Amniotic stem cell (primary cell): ENCODE measurements around the gene VAC14.
"Not testable (repeated sequence)": the region's sequence is repeated elsewhere in the genome, so short reads cannot be mapped to it uniquely, and the experiment has no call there.

Experiments used
- DNase-seq: peaks from one replicate; lab custom pipeline; 2025; lab: John Stamatoyannopoulos, UW

Gene VAC14

DNA sequence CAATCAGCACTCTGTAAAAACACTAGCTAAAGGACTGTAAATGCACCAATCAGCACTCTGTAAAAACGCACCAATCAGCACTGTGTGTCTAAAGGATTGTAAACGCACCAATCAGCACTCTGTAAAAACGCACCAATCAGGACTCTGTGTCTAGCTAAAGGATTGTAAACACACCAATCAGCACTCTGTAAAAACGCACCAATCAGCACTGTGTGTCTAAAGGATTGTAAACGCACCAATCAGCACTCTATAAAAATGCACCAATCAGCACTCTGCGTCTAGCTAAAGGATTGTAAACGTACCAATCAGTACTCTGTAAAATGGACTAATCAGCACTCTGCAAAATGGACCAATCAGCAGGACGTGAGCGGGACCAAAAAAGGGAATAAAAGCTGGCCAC is 58.0 kb downstream of the VAC14 start:
- DNase-seq: not testable (repeated sequence)

DNA sequence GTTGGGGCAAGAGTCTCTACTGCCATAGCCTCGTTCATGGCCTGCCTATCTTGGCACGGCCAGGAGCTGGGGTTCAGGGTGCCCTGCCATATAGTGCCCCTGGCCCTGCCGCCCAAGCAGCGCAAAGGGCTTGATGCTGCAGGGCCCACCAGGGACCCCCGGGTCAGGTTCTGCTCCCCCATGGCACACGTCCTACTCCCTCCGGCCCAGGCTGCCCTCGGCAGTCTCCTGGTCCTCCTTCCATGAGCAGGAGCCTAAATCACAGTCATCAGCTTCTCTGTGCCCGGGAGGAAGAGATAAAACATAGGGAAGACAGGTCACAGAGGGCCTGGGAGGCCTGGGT is 59.2 kb downstream of the VAC14 start:
- no peak for DNase-seq

DNA sequence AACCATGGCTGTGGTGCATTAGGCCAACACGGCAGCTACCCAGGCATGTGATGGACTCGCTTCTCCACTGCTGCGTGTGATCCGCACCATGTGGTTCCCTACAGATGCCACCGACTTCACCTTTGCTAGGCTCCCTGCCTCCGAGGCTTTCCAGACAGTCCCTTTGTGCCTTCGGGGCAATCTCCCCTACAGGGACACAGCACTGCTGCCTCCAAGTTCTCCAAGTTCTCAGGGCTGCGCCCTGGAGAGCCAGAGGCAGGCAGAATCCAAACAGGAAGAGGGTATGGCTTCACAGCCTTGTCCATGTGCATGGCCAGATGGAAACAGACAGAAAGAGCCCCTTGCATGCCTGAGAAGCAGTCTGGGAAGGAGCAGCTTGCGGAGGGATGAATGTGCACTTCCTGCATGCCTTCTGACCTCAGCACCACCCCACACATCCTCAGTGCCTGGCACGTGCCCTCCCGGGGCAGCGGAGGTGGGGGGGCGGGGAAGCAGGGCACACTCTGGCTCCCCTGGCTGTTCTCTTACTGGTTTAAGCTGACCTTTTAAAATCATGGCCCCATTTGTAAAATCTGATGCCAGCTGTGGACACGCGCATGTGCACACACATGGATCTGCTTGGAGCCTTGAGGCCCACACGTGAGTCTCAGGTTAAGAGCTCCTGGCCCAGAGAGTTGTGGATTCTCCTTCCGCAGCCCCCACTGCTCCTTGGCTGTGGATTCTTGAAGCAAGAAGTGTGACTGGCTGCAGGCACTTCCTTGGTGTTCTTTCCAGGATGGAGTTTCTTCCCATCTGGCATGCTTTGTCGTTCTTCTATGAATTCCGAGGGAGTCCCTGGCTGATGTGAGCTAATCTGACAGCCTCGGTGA is 59.8 kb downstream of the VAC14 start:
- no peak for DNase-seq

DNA sequence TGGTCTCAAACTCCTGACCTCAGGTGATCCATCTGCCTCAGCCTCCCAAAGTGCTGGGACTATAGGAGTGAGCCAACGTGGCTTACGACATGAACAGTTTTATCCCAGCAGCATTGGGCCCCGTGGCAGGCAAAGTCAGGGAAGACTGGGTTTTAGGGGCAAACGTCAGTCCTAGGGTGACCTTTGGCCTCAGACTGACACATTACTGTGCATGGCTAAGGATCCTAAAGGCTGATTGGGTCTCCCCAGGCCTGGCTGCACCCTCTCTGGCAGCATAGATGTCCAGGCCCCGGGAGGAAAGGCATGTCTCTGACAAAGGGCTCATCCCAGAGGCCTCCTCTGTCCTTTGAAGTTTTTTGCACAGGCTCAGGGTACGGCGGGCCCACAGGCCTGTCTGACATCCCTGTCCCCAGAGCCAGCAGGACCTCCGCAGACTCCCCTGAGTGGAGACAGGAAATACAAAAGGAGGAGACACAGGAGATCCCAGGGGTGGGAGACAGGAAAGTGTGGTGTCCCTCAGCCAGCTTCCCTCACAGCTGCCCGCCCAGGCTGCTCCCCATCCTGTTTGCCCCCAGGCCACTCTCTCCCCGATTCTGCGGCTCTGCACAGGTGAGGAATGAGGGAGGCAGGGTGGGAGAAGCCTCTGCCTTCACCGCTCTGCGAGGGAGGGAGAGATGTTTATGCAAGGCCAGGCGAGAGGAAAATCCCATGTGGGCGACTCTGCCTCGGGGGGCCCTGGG is 60.6 kb downstream of the VAC14 start:
- no peak for DNase-seq

DNA sequence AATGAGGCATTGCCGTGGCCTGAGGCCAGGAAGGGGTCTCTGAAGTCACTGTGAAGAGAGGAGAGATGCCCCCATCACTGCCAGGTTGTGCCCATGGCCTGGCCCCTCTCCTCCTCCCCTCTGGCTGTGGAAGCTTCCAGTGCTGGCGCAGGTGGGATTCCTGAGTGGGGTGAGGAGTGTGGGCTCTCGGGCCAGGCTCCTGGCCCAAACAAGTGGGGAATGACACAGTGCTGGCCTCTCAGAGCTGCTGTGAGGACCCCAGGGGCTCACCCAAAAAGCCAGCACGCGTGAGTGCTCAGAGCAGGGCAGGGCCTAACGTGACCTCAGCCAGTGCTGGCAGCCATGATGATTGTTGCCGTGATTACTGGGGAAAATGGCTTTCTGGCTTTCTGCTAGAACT is 61.6 kb downstream of the VAC14 start:
- DNase-seq: no peak

DNA sequence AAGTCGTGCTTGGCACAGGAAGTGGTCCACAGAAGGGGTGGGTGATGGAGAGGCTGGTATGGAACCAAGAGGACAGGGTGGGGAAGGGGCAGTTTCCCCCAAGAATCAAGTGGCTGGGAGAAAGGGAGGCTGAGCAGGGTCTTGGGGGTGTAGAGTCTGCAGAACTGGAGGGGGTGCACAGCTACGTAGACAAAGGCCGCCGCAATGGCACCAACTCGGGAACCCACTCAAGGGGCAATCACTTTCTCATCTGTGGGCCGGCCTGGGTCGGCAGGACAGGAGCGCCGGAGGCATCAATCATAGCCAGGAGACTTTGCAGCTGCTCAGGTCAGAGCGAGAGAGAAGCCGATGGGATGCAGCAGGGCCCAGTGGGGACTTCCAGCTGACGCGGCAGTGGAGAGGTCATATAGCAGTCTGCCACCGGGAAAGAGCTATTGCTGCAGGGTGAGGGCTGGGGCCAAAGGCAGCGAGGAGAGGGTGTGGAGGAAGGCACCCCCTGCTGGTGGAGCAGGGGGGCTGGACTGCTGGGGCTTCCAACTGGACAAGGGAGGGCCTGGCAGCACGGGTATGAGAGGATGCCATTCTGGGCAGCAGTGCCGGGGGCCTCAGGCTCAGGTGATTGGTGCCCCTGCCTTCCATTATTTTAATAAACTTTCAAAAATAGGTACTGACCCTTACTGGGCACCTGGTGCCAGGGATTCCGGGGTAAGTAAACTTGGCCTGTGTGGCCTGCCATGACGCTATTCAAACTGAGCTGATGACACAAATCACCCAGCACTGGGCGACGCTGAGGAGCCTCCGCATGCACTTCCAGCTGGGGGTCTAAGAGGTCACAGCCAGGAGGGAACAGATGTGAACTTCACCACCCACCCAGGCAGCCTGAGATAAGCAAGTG is 62.6 kb downstream of the VAC14 start:
- DNase-seq: peak; percentile 31

DNA sequence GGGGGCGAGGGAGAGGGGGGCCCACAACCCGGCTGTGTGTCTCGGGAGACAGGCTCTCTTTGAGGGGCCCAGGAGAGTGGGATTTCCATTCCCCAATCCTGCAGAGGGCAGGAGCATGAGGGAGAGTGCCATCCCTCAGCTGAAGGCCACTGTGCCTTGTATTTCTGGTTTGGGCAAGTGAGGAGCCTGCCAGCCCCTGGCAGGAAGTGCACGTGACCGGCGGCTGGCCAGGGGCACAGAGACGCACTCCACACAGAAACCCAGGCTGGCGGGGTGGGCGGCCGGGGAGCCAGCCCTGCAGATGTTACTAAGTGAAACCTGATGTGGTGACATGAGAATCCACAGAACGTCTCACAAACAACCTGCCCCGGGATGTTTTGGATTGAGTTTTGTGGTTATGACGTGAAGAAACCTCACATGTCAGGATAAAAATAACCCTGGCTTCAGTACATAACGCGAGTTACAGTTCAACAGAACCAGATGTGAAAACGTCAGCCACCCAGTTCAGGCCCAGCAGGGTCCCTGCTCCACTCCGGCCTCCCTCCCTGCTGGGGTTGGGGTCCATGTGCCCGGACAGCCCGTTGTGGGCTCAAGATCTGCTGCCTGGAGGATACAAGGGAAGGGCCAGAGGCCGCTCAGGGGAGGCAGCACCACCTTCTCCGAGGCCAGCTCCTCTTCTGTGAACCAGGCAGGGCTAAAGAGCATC is 63.4 kb downstream of the VAC14 start:
- peak; percentile 53 for DNase-seq

DNA sequence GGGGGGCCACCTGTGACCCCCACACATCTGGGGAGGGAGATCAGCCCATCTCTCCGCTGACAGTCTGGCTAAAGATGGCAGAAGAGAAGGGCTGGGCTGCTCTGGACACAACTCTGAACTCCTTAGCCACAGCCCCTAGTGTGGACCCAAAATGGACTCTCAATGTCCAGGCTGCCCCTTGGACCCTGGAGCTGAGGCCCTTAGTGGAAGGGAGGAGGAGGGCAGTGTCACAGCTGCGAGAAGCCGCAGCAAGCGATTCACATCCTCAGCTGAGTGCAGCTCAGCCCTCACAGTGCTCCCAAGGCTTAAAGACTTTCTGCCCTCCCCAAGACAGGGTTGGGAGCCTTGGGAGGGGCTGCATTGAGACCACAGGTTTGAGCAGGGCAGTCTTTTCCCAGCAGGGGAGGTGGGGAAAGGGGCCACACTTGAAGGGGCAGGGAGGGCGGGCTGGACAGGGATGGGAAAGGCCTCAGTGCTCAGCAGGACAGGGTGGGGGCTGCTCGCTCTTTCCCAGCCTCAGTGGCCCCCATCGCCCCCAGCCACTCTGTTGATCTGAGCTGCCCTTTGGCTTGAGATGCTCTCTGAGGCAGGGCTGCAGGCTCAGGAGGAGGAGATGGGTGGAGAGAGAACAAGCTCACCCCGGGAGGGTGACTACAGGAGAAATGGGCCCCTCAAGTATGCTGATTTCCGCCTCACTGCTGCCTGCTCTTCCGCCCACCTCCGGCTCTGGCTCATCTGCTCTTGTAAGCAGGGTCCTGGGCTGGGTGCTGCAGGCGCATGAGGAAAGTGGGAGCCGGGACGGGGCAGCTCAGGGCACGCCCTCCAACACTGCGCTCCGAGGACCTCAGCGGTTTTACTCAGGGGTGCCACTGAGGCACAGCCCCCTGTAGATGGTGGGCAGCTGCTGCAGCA is 64.2 kb downstream of the VAC14 start:
- DNase-seq: no peak

DNA sequence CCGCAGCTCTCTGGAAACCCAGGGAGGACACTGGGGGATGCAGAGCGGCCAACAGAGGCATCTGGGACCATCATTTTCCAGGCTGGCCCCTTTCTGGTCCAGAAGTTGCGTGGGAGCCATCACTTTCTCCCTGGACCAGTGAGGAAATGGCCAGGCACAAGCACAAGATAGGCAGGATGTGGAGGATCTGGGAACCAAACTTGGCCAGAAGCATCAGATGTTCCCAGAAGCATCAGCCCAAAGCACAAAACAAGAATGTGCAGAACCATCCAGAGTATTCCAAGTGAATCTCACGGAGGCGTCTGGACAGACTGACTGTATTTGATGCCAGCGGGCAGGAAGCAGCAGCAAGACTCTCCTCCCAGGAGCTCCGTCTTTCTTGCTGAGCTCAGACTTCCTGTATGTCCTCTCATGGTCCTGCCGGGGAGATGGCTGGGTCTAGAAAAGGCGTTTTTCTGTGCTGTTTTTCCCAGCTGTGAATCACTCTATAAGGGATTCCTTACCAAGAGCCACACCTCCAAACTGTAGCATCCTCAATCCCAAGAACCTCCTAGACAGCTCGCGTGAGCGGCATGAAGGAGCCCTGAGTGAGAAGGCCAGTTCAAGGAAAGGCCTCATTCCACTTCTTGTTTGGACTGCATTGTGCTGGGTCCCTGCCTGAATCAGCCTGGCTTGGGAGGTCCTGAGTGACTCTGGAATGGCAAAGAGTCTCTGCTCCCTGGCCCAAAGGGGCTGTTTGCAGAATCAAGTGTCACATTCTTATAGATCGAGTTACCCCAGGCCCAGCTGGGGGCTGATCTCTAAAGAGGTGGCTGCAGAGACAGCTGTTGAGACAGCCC is 65.6 kb downstream of the VAC14 start:
- DNase-seq: peak; percentile 51

DNA sequence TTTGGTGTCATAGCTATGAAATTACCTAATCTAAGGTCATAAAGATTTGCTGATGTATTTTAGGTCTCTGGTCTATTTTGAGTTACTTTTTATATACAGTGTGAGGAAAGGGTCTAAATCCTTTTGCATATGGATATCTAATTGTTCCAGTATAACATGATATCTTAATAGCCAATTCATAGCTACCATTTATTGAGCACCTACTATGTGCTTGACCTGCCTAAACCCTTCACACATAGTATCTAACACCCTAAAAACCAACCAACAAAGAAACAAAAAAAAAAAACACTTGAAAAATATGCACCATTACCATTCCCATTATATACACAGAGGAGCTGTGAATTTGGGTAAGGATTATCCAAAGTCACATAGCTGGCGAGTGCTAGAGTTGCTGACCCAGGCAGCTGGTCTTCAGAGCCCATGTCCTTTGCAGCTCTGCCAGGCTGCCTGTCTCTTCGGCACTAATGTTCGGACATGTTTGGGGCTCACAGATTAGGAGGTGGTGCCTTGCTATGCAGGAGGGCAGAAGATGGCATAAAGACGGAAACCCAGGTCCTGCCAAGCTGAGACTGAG is 66.3 kb downstream of the VAC14 start:
- no peak for DNase-seq

DNA sequence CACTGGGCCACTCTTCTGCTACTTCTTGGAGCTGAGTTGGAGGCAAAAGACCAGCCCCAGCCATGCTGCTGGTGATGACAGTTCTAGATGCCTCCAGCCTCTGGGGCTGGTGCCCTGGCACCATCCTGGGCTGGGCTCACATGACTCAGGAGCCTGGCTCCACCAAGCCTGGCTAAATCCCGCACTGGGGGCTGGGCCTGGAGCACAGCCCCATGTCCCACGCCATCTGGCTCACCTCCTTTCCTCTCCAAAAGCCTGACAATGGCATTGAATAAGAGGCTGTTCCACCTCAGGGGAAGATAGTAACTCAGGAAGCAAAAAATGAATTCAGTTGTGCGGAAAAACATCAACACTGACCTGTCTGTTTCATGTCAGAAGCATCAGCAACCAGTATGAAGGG is 70.0 kb downstream of the VAC14 start:
- DNase-seq: no peak

DNA sequence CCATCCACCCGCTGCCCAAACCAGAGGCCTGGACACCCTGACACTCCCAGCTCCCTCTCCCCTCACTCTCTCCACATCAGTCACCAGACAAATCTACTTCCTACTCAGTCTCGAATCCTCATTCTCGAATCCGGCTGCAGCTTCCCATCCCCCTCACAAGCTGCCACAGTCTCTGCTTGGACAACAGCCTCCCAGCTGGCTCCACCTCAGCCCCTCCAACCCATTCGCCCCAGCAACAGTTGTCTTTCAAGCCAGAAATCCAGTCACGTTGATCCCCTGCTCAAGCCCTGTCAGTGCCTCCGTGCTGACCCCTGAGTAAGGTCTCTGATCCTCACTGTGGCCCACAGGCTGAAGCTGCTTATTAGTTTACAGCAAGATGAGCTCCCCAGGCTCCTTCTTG is 70.9 kb downstream of the VAC14 start:
- DNase-seq: no peak

DNA sequence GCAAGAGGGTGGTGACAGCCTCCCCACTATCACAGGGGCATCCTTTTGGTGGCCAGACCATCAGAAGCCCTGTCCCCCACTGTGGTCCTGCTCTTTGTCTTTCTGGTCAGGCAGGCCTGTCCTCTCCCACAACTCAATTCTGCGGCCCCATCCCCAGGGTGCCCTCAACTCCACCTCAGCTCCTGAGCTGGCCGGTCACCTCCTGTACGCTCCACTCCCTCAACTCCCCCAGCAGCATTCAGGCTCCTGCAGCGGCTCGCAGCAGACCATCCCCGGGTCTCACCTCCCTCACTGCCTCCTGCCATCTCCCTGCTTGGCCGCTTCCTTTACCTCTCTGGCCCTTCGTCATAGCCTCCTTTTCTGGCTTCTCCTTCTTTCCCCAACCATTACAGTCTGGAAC is 71.7 kb downstream of the VAC14 start:
- DNase-seq: no peak

DNA sequence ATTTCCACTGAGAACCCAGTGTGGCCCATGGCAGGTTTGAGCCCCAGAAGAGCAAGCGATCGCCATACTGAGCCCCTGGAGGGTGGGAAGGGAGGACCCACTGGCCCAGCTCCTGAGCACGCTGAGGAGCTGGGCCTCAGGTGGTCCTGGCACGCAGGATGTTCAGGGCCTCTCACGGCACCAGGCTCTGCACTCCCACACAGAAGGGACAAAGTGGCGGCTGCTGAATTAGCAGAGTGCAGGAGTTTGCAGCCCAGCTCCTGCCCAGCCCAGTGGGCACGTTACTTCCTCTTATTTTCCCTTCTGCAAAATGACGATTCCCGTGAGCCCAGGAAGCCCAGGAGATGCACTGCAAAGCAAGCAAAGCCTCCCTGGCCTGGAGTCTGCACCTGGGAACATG is 72.8 kb downstream of the VAC14 start:
- no peak for DNase-seq

DNA sequence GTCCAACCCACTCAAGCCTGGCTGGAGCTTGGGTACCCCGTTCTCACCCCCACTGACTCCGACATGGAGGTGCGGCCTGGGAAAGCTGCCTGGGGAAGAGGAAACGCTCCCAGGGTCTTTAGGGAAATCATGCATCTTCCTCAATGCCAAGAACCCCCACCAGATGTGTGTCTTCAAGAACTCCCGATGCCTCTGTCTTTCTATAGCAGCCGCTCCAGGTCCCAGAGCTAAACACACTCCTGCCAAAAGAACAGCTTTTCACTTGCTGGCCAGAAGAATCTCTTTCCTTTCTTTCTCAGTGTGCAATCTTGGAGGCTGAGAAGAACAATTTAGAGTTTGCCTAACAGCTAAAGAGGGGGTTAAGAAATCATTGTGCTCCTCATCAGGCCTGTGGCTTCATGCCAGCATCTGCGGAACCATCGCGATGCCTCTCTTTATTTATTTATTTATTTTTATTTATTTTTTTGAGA is 74.0 kb downstream of the VAC14 start:
- DNase-seq: no peak

DNA sequence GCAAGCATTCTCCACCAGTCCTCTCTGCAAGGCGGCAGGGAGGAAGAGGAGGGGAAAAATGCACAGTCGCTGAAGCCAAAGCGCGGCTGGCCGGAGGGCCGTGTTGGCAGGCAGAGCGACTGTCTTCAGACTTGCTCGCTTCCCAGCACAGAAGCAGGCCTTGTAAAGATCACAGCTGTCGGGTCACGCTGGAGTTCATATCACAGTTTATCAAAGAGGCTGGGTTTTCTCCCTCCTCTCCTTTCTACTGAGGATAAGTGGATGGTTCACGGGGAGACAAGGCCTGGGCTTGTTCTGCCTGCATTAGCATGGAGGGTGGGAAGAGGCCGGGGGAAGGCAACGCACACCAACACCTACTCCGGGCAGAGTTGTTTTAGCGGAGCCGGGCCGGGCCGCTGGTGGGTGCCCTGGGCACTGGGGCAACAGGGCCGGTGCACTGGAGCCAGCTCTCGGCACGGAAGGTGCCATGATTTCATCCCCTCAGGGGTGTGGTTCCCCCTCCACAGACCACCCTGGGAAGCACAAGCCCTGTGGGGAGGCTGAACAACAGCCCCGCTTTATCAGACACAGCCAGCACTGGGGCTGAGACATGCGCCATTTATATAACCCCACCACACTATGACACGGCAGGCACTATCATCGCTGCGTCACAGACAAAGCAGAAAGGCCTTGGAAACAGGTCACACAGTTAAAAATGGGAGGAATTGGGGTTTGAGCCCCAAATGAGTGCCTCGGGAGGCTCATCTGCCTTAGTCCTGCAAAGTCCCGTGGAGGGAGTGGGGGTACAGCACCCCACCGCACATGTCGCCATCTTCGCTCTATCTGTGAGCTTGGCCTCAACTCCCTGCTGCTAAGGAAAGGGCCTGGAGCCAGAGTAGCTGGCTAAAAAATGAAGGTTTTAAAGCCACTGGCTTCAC is 74.8 kb downstream of the VAC14 start:
- DNase-seq: no peak

DNA sequence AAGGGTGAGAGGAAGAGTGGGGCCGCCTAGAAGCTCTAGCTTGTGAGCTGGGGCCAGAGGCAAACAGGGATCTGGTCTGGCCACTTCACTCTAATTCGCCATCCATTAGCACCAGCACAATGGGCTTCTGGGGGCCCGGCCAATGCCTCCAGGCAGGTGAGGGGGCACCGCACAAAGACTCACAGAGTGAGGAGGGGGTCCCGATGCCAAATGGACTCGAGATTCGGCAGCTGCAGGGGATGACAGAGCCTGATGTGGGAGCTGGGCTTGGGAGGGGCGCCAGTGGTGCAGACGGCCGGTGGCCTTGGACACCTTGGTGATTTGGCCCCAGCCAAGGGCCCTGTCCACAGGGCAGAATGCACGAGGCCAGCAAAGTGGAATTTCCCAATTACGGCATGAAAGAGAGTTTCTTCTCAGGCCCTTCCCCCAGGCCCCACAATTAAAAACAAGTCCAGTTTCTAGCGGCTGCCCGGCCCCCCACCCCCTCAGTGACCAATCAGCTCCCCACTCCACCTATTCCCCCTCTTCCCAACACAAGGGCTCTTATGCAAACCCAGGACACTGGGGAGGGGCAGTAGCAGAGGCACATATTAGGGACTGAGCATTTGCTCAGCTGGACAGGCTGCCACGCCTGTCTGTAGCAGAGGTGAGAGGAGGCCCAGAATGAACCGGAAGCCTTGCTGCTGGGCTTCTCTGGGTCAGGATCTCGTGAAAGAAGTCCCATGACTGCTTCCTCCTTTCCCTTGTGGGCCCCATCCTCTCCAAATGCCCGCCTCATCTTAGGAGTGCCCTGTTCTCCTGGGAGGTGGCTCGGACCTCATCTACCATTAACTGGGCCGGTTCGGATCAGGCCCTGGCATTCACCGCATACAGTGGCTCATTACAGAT is 75.7 kb downstream of the VAC14 start:
- DNase-seq: no peak
